Measurements from ENCODE around the gene PAGR1.

DNA sequence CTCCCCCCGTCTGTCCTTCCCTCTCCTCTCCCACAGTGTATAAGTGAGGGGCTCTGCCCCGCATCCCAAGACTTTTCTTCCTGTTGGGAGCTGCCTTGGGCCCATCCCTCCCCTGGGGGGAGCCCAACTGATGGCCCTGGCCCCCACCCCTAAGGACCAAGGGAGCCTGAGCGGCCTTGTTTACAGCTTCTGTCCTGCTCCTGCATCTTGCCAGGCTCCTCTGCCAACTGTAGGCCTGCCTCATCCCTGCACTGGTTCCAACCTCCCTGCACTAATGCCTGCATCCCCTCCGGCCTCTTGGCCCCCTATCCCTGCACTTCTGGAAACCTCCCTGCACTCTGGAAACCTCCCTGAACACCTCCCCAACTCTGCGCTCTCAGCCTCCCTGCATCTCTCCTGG lies 1.4 kb upstream of the PAGR1 start:
- TF ChIP-seq POLR2A (IDR thresholded peaks at IDR 0.05; ENCODE audit: low read length) (no peak), GATA1 (IDR thresholded peaks at IDR 0.05; ENCODE audit: low read depth, low read length) (no peak)

All from erythroblast (primary cell).